Left kidney (tissue), 2 donors: ENCODE results near the gene TTC13. TPM values are rescaled to one million over a fixed set of nuclear protein-coding genes. Genes with fewer than 3 reads are reported as not detected.

Experiments
- DNase-seq: peaks from one replicate; pipeline ENCODE4 v3.0.0-alpha.2; 2013
- polyA plus RNA-seq: library from polyadenylated mRNA; unstranded; fragments of 120-200 nt; gene quantifications from one replicate; pipeline ENCODE4 v1.2.1, GENCODE V29; 2013; ENCODE audit not compliant: insufficient read length

TTC13 gene
- polyA plus RNA-seq, 1 donor, result 29.1 TPM

- no peak for DNase-seq
Observed at GRCh38 chr1:230906226-230906625, 72.4 kb downstream of the TTC13 start.

GRCh38 chr1:230905733-230906132 lies 72.9 kb downstream of the TTC13 start:
- no peak for DNase-seq

- no peak for DNase-seq
Observed at GRCh38 chr1:230902349-230902923, 76.2 kb downstream of the TTC13 start.

GRCh38 chr1:230901671-230902070 lies 77.0 kb downstream of the TTC13 start:
- DNase-seq, result no peak

GRCh38 chr1:230900984-230901383 lies 77.7 kb downstream of the TTC13 start:
- no peak for DNase-seq

GRCh38 chr1:230899841-230900251 lies 78.8 kb downstream of the TTC13 start:
- no peak for DNase-seq

- no peak for DNase-seq
Observed at GRCh38 chr1:230898748-230899147, 79.9 kb downstream of the TTC13 start.

- no peak for DNase-seq
Observed at GRCh38 chr1:230898144-230898543, 80.5 kb downstream of the TTC13 start.

GRCh38 chr1:230896779-230897178 lies 81.9 kb downstream of the TTC13 start:
- DNase-seq, result no peak

- no peak for DNase-seq
Observed at GRCh38 chr1:230895452-230895851, 83.2 kb downstream of the TTC13 start.

- DNase-seq, result no peak
Observed at GRCh38 chr1:230894664-230895063, 84.0 kb downstream of the TTC13 start.

- no peak for DNase-seq
Observed at GRCh38 chr1:230894032-230894431, 84.6 kb downstream of the TTC13 start.

- no peak for DNase-seq
Observed at GRCh38 chr1:230892018-230892491, 86.6 kb downstream of the TTC13 start.

- DNase-seq, result no peak
Observed at GRCh38 chr1:230891413-230891812, 87.2 kb downstream of the TTC13 start.

GRCh38 chr1:230884646-230885045 lies 94.0 kb downstream of the TTC13 start:
- no peak for DNase-seq

- DNase-seq, result no peak
Observed at GRCh38 chr1:230883967-230884366, 94.7 kb downstream of the TTC13 start.

GRCh38 chr1:230879778-230880177 lies 98.9 kb downstream of the TTC13 start:
- no peak for DNase-seq

GRCh38 chr1:230878591-230878990 lies 100.1 kb downstream of the TTC13 start:
- no peak for DNase-seq

- no peak for DNase-seq
Observed at GRCh38 chr1:230877924-230878590, 100.6 kb downstream of the TTC13 start.

GRCh38 chr1:230877146-230877923 lies 101.3 kb downstream of the TTC13 start:
- no peak for DNase-seq

- no peak for DNase-seq
Observed at GRCh38 chr1:230876660-230877059, 102.0 kb downstream of the TTC13 start.

GRCh38 chr1:230875370-230875769 lies 103.3 kb downstream of the TTC13 start:
- DNase-seq, result no peak

GRCh38 chr1:230870916-230871315 lies 107.7 kb downstream of the TTC13 start:
- no peak for DNase-seq
